Activated B cell treated with CpG ODN at 0.5 μM for 24 hours (primary cell): ENCODE data around the gene PRMT9. TPM values are rescaled to one million over a fixed set of nuclear protein-coding genes. Genes with fewer than 3 reads are reported as not detected.
A peak's percentile ranks its signal among the peaks of the same experiment; 100 is the strongest.

Source experiments
- ATAC-seq: fragments of 200-7000 bp; cut with Tn5 transposase; one replicate; pipeline ENCODE4 v1.10.0; 2021; ENCODE audit warnings: low read depth, mild to moderate bottlenecking, moderate library complexity
- CTCF ChIA-PET: fragments of 350-600 bp; sonication (Branson Sonifier 250); formaldehyde crosslinking; loops from one replicate; lab custom pipeline; 2021; ENCODE audit warnings: antibody characterized with exemption; lab: Charles Lee
- POLR2A ChIA-PET: fragments of 350-600 bp; sonication (Branson Sonifier 250); formaldehyde crosslinking; loops from one replicate; lab custom pipeline; 2021; ENCODE audit warnings: antibody characterized with exemption; lab: Charles Lee
- DNase-seq: peaks from one replicate; pipeline ENCODE4 v3.0.0; 2022
- H3K27ac Mint-ChIP-seq: one replicate; pipeline ENCODE4 v1.8.0; 2020; ENCODE audit warnings: mixed read lengths
- H3K27me3 Mint-ChIP-seq: one replicate; pipeline ENCODE4 v1.8.0; 2021; ENCODE audit warnings: mixed read lengths
- H3K36me3 Mint-ChIP-seq: one replicate; pipeline ENCODE4 v1.8.0; 2021; ENCODE audit warnings: low read depth, mixed read lengths
- H3K4me1 Mint-ChIP-seq: one replicate; pipeline ENCODE4 v1.8.0; 2021; ENCODE audit warnings: mixed read lengths
- H3K4me3 Mint-ChIP-seq: one replicate; pipeline ENCODE4 v1.8.0; 2020; ENCODE audit warnings: mild to moderate bottlenecking, mixed read lengths
- H3K9me3 Mint-ChIP-seq: one replicate; pipeline ENCODE4 v1.8.0; 2020; ENCODE audit warnings: mixed read lengths
- CTCF ChIP-seq: fragments of 200-600 bp; IDR thresholded peaks from one replicate; pipeline ENCODE4 v1.8.0; 2022; ENCODE audit warnings: antibody characterized with exemption, mild to moderate bottlenecking
- intact Hi-C: fragments of 100-400 bp; cut with micrococcal nuclease; formaldehyde crosslinking; loops from one replicate; pipeline ENCODE4 v1.15.1; 2024
- total RNA-seq: library from RNA; stranded (reverse); gene quantifications from 2 replicates; pipeline ENCODE4 v1.2.3, GENCODE V29; 2022

Gene PRMT9
- 7.4 and 8.9 TPM in 2 replicates for total RNA-seq

- CTCF ChIA-PET, result interaction anchor here (1.5 kb wide), 1 partner anchor 67 kb away, joined by 3 read pairs; the partner anchor contains the start of gene TMEM184C
- DNase-seq (peak; percentile 83), ATAC-seq (peak; percentile 97)
- peaks cover 23% of the 10 kb centered on the region for H3K4me1 Mint-ChIP-seq
- intact Hi-C loops, result loop anchor here (1.0 to 2.0 kb wide), 3 partner anchors 49 to 758 kb away; partner anchors contain the start of genes ARHGAP10, NR3C2 and TMEM184C
- TF ChIP-seq CTCF, result no peak
- H3K27me3 Mint-ChIP-seq, result peaks cover 6% of the 10 kb centered on the region
- peak within 1 kb of the TSS; percentile 97 for H3K4me3 Mint-ChIP-seq
- H3K27ac Mint-ChIP-seq, result peak within 1 kb of the TSS; percentile 94
- H3K36me3 Mint-ChIP-seq, result peaks cover 17% of the 10 kb centered on the region
- POLR2A ChIA-PET, result interaction anchor here (0.5 to 2.3 kb wide), 8 partner anchors 20 to 759 kb away, joined by 3 to 43 read pairs (median 3); partner anchors contain the start of genes NR3C2 and TMEM184C
- no peaks in the 10 kb centered on the region for H3K9me3 Mint-ChIP-seq
Measured at GRCh38 chr4:147683717-147684700, at the start of gene PRMT9. TSS of gene PRMT9 (minus strand) at chr4:147684163. CDS start at chr4:147683987, 176 bp downstream.

GRCh38 chr4:147732518-147733235 is 48.7 kb upstream of the PRMT9 start:
- H3K4me1 Mint-ChIP-seq, result peaks cover 16% of the 10 kb centered on the region
- peak overlapping the region; percentile 82 for H3K4me3 Mint-ChIP-seq
- no peaks in the 10 kb centered on the region for H3K9me3 Mint-ChIP-seq
- peak; percentile 36 for ATAC-seq
- ChIA-PET CTCF (interaction anchor here (1.0 to 1.3 kb wide), 3 partner anchors 24 to 134 kb away, joined by 3 to 5 read pairs (median 4); no protein-coding TSS in a partner anchor), POLR2A (interaction anchor here (0.9 kb wide), 1 partner anchor 49 kb away, joined by 3 read pairs; the partner anchor contains the start of gene PRMT9)
- no peak for TF ChIP-seq CTCF
- intact Hi-C loops, result loop anchor here (2.0 kb wide), 1 partner anchor 48 kb away; the partner anchor contains the start of gene PRMT9
- no peak for DNase-seq
- no peak overlapping the region for H3K27ac Mint-ChIP-seq
- H3K27me3 Mint-ChIP-seq, result peaks cover 33% of the 10 kb centered on the region
- H3K36me3 Mint-ChIP-seq, result peaks cover 3% of the 10 kb centered on the region

DNA sequence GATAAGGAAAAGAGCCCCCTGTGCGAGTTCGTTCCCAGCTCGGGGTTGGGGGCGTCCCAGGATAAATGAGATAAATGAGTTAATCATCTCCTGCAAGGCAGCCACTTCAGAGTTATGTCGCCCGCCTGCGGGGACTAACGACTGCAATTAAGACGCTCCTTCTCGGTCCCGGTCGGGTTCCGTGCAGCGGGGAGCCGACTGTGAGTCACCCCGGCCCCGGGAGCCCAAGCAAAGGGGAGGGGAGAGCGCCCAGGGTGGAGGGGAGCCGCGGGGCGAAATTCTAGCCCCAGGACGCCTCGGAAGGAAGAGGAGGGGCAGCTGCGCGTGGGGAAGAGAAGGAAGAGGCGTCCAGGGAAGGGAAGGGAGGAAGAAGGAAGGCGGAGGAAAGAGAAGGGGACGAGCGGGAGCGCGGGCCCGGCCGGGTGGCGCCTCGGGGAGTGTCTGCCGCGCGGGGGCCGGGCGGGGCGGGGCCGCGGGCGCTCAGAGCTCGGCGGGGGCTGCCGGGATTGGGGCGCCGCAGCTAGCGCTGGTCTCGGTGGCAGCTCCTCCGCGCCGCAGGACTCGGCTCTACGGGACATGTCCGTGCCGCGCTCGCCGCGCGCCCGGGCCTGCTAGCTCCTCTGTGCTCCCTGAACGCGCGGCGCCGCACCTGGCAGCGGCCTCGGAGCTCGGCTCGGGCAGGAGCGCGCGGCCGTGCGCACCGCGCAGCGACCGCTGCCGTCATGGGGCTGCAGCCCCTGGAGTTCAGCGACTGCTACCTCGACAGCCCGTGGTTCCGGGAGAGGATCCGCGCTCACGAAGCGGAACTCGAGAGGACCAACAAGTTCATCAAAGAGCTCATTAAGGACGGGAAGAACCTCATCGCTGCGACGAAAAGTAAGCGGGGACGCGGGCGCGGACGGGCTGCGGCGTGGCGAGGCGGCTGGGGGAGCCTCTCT is 47.9 kb upstream of the PRMT9 start, which contains the start of gene ARHGAP10:
Gene ARHGAP10 (plus strand): TSS at position 509 of the 938 bp plus-strand sequence. CDS start 214 bp downstream, at position 723.
- peaks cover 3% of the 10 kb centered on the region for H3K36me3 Mint-ChIP-seq
- peak; percentile 74 for ATAC-seq
- peak; percentile 36 for DNase-seq
- H3K9me3 Mint-ChIP-seq, result no peaks in the 10 kb centered on the region
- peaks cover 32% of the 10 kb centered on the region for H3K27me3 Mint-ChIP-seq
- TF ChIP-seq CTCF, result no peak
- CTCF ChIA-PET, result interaction anchor here (1.0 to 1.3 kb wide), 3 partner anchors 23 to 135 kb away, joined by 3 to 5 read pairs (median 4); no protein-coding TSS in a partner anchor
- peaks cover 16% of the 10 kb centered on the region for H3K4me1 Mint-ChIP-seq
- POLR2A ChIA-PET, result interaction anchor here (0.6 to 0.9 kb wide), 2 partner anchors 13 to 48 kb away, joined by 3 to 6 read pairs; partner anchors contain the start of gene PRMT9
- H3K4me3 Mint-ChIP-seq, result peak within 1 kb of the TSS; percentile 87
- intact Hi-C loops, result loop anchor here (2.0 kb wide), 1 partner anchor 47 kb away; the partner anchor contains the start of gene PRMT9
- H3K27ac Mint-ChIP-seq, result no peak within 1 kb of the TSS

DNA sequence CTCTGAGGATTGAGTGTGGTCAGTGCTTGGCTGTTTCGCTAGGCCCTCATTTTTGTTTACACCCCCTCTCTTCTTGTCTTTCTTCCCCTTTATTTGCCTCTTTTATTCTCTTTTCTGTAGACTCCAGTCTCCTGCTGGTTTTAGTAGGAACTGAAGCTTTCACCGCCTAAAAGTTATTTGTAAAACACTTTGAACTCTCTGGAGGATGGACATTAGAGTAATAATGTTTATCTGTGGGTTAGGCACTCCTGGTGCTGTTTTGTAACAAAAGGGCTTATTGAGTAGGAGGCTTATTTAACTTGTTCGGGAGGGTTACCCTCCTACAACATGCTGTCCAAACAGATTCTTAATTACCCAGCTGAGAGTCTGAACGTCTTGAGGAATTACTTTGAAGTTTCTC is 46.4 kb upstream of the PRMT9 start:
- no peak for ATAC-seq
- peaks cover 28% of the 10 kb centered on the region for H3K27me3 Mint-ChIP-seq
- TF ChIP-seq CTCF, result no peak
- no peak for DNase-seq
- H3K4me3 Mint-ChIP-seq, result no peak overlapping the region
- no peak overlapping the region for H3K27ac Mint-ChIP-seq
- H3K9me3 Mint-ChIP-seq, result no peaks in the 10 kb centered on the region
- ChIA-PET POLR2A (no interaction called here), CTCF (interaction anchor here (0.6 kb wide), 1 partner anchor 33 kb away, joined by 3 read pairs; no protein-coding TSS in a partner anchor)
- peaks cover 16% of the 10 kb centered on the region for H3K4me1 Mint-ChIP-seq
- intact Hi-C loops, result no loop called here
- peaks cover 3% of the 10 kb centered on the region for H3K36me3 Mint-ChIP-seq
